Panc1 (cell line): ENCODE results near the gene VIM. TPM values are rescaled to one million over a fixed set of nuclear protein-coding genes. Genes with fewer than 3 reads are reported as not detected.

Experiments
- ATAC-seq: fragments of 200-7000 bp; cut with Tn5 transposase; 2 replicates; pipeline ENCODE4 v1.9.1; 2020; ENCODE audit warnings: mild to moderate bottlenecking, moderate library complexity
- BruUV-seq: library from RNA; stranded (reverse); fragments of 400-500 nt; replicated peaks from 2 replicates; lab custom pipeline; 2021; lab: Mats Ljungman, UMichigan
- CTCF ChIA-PET: fragments of 300-600 bp; sonication (Branson Sonifier 250); formaldehyde crosslinking; loops from one replicate; lab custom pipeline; 2022; ENCODE audit warnings: antibody characterized with exemption; lab: Charles Lee
- POLR2A ChIA-PET: fragments of 300-600 bp; sonication (Branson Sonifier 250); formaldehyde crosslinking; loops from one replicate; lab custom pipeline; 2022; ENCODE audit warnings: antibody characterized with exemption; lab: Charles Lee
- DNase-seq: peaks from one replicate; pipeline ENCODE4 v3.0.0-alpha.2; 2010; ENCODE audit warnings: low read depth, low spot score
- H3K27ac ChIP-seq: 2 replicates; pipeline ENCODE4 v1.5.1; 2011; ENCODE audit warnings: mild to moderate bottlenecking, low read length, inconsistent platforms
- H3K27me3 ChIP-seq: fragments of 200-500 bp; sonication (Bioruptor generic); 2 replicates; pipeline ENCODE4 v1.6.0; 2014; ENCODE audit warnings: low read length, inconsistent platforms; ENCODE audit not compliant: control insufficient read depth, insufficient read depth
- H3K36me3 ChIP-seq: fragments of 200-500 bp; sonication (Bioruptor generic); 2 replicates; pipeline ENCODE4 v1.5.1; 2014; ENCODE audit warnings: inconsistent platforms, mild to moderate bottlenecking, low read length, moderate library complexity; ENCODE audit not compliant: control insufficient read depth, insufficient read depth
- H3K4me1 ChIP-seq: 2 replicates; pipeline ENCODE4 v1.5.1; 2011; ENCODE audit warnings: inconsistent platforms, mild to moderate bottlenecking, low read length, moderate library complexity; ENCODE audit not compliant: control insufficient read depth, insufficient read depth
- H3K4me3 ChIP-seq, 2 experiments: 2 replicates each; pipeline ENCODE4 v1.5.1; 2011 to 2012; ENCODE audit warnings: low read depth in 2 of 2, low read length in 2 of 2, mild to moderate bottlenecking in 2 of 2, inconsistent platforms in 1 of 2, moderate library complexity in 1 of 2
- H3K9me3 ChIP-seq: fragments of 200-500 bp; sonication (Bioruptor generic); 2 replicates; pipeline ENCODE4 v1.5.1; 2014; ENCODE audit warnings: low read depth, mild to moderate bottlenecking, inconsistent platforms, low read length, moderate library complexity; ENCODE audit not compliant: control insufficient read depth, insufficient read depth
- CTCF ChIP-seq: fragments of 450-650 bp; IDR thresholded peaks from 2 replicates; pipeline ENCODE4 v1.5.1; 2017; ENCODE audit warnings: mild to moderate bottlenecking
- POLR2AphosphoS5 ChIP-seq: IDR thresholded peaks from 2 replicates; pipeline ENCODE4 v1.6.1; 2012; ENCODE audit warnings: mild to moderate bottlenecking, low read depth, low read length, moderate library complexity
- REST ChIP-seq, 2 experiments: IDR thresholded peaks; 2 replicates each; pipeline ENCODE4 v1.6.1; 2011 to 2012; ENCODE audit warnings: low read depth in 2 of 2, control low read depth in 1 of 2, low read length in 1 of 2, mild to moderate bottlenecking in 1 of 2, moderate library complexity in 1 of 2; ENCODE audit not compliant: insufficient read depth in 1 of 2
- SIN3A ChIP-seq: IDR thresholded peaks from 2 replicates; pipeline ENCODE4 v1.6.1; 2012; ENCODE audit warnings: low read depth, mild to moderate bottlenecking, low read length, moderate library complexity, borderline replicate concordance; ENCODE audit not compliant: insufficient read depth
- TCF7L2 ChIP-seq: IDR thresholded peaks from 2 replicates; pipeline ENCODE4 v1.6.1; 2011; ENCODE audit warnings: mild to moderate bottlenecking, low read depth, low read length, inconsistent platforms
- in situ Hi-C: cut with HindIII; loops from 2 replicates; pipeline ENCODE4 v1.10.0; 2016; ENCODE audit warnings: low sequenced_read_pairs, low pct_unique_long_range_greater_than_20kb
- intact Hi-C: fragments of 100-400 bp; cut with micrococcal nuclease; formaldehyde crosslinking; loops from one replicate; pipeline ENCODE4 v1.10.0; 2022; ENCODE audit not compliant: unreplicated experiment
- total RNA-seq: library from RNA; stranded (reverse); gene quantifications from one replicate; pipeline ENCODE4 v1.2.1, GENCODE V29; 2021; ENCODE audit not compliant: unreplicated experiment

Gene VIM
- total RNA-seq, 1 experiment from 2014 or later = 3,436 TPM

- ATAC-seq = peak; percentile 82
- intact Hi-C loops = no loop called here
- peaks cover 42% of the 10 kb centered on the region for H3K4me1 ChIP-seq
- peak overlapping the region; percentile 5 to 38; a peak in 2 of 4 replicates for H3K4me3 ChIP-seq
- no peaks in the 10 kb centered on the region for H3K9me3 ChIP-seq
- TF ChIP-seq POLR2AphosphoS5 (no peak), CTCF (no peak), TCF7L2 (no peak)
- H3K36me3 ChIP-seq = no peaks in the 10 kb centered on the region
- ChIA-PET CTCF (no interaction called here), POLR2A (interaction anchor here (1.1 to 1.4 kb wide), 2 partner anchors 23 to 32 kb away, joined by 3 to 5 read pairs; no protein-coding TSS in a partner anchor)
- no peak for DNase-seq
- no TSS peak for BruUV-seq
- H3K27me3 ChIP-seq = no peaks in the 10 kb centered on the region
- peak overlapping the region; percentile 99 for H3K27ac ChIP-seq
- in situ Hi-C loops = no loop called here
Measured at GRCh38 chr10:17206210-17206709, 21.8 kb upstream of the VIM start.

- in situ Hi-C loops = no loop called here
- DNase-seq = no peak
- Histone ChIP-seq H3K4me3 (no peak overlapping the region), H3K4me1 (peaks cover 53% of the 10 kb centered on the region), H3K36me3 (no peaks in the 10 kb centered on the region), H3K9me3 (no peaks in the 10 kb centered on the region), H3K27me3 (no peaks in the 10 kb centered on the region), H3K27ac (peak overlapping the region; percentile 99)
- ChIA-PET POLR2A (no interaction called here), CTCF (no interaction called here)
- no peak for ATAC-seq
- BruUV-seq = no TSS peak
- TF ChIP-seq CTCF (no peak), SIN3A (no peak), POLR2AphosphoS5 (no peak), TCF7L2 (no peak), REST (IDR thresholded peaks at IDR 0.05; ENCODE audit: insufficient read depth in 1 of 2, low read depth in 2 of 2, low read length in 1 of 2) (no peak)
- intact Hi-C loops = no loop called here
Measured at GRCh38 chr10:17208476-17208875, 19.6 kb upstream of the VIM start.
